Calu3 (cell line): ENCODE measurements around the gene RPL28. TPM values are rescaled to one million over a fixed set of nuclear protein-coding genes. Genes with fewer than 3 reads are reported as not detected.

Experiments used
- BruUV-seq: library from RNA; stranded (reverse); fragments of 400-500 nt; replicated peaks from 2 replicates; lab custom pipeline; 2021; lab: Mats Ljungman, UMichigan
- CTCF ChIA-PET: fragments of 300-600 bp; sonication (Branson Sonifier 250); formaldehyde crosslinking; loops from one replicate; lab custom pipeline; 2022; ENCODE audit warnings: antibody characterized with exemption; lab: Charles Lee
- DNase-seq: peaks from one replicate; pipeline ENCODE4 v3.0.0; 2022
- H3K27ac Mint-ChIP-seq: one replicate; pipeline ENCODE4 v1.8.0; 2022; ENCODE audit warnings: mixed read lengths; ENCODE audit not compliant: unreplicated experiment
- H3K27me3 Mint-ChIP-seq: one replicate; pipeline ENCODE4 v1.8.0; 2022; ENCODE audit warnings: mixed read lengths; ENCODE audit not compliant: unreplicated experiment
- H3K36me3 Mint-ChIP-seq: one replicate; pipeline ENCODE4 v1.8.0; 2022; ENCODE audit warnings: mild to moderate bottlenecking, moderate library complexity, mixed read lengths; ENCODE audit not compliant: insufficient read depth, unreplicated experiment
- H3K4me1 Mint-ChIP-seq: one replicate; pipeline ENCODE4 v1.8.0; 2022; ENCODE audit warnings: mild to moderate bottlenecking, low read depth, mixed read lengths; ENCODE audit not compliant: unreplicated experiment
- H3K4me3 Mint-ChIP-seq: one replicate; pipeline ENCODE4 v1.8.0; 2022; ENCODE audit warnings: mild to moderate bottlenecking, low read depth, moderate library complexity, mixed read lengths; ENCODE audit not compliant: unreplicated experiment
- H3K9me3 Mint-ChIP-seq: one replicate; pipeline ENCODE4 v1.8.0; 2022; ENCODE audit warnings: low read depth, mixed read lengths; ENCODE audit not compliant: unreplicated experiment
- CTCF ChIP-seq: fragments of 200-600 bp; IDR thresholded peaks from one replicate; pipeline ENCODE4 v1.8.0; 2022; ENCODE audit warnings: antibody characterized with exemption; ENCODE audit not compliant: unreplicated experiment
- intact Hi-C: fragments of 100-400 bp; cut with micrococcal nuclease; formaldehyde crosslinking; loops from one replicate; pipeline ENCODE4 v1.10.0; 2022; ENCODE audit not compliant: unreplicated experiment
- total RNA-seq: library from RNA; stranded (reverse); gene quantifications from 2 replicates; pipeline ENCODE4 v1.2.3, GENCODE V29; 2022

The RPL28 gene
- total RNA-seq, 1 experiment from 2014 or later: 1,520 TPM

DNA sequence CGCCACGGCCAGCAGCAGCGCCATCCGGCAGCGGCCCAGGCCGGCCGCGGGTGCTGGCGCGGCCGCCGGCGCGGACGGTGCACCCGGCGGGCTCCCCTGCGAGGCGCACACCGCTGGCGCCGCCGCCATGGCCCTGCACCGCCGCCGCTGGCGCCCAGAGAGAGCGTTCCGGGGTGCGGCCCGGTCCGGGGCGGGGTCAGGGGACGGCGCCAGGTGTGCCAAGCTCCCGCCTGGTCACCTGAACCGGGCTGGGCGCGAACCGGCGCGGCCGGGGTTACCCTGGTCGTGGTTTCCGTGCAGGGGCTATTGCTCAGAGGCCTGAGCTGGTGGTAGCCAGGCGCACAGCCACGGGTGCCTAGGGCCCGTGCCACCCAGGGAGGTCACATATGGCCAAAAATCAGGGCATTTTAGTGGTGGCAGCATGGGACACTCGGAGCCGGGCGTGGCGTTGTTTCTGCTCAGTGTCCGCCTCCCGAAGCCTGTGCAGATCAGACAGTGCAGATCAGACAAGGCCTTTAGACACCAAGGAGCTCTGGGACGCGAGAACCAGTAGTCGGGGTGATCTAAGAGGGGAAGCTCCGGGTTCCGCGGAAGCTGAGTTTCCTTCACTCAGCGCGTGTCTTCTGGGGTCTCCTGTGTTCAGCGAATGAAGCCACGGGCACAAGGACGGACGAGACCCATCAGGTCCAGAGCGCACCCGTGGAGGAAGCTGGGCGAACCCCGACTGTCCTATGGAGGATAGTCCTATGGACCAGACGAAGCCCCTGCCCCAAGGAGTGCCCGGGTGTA lies 1.4 kb upstream of the RPL28 start, which contains the start of gene TMEM238:
TMEM238 (minus strand) TSS at position 162 of the 789 bp plus-strand sequence; CDS start at position 129, 33 bp downstream.
- H3K9me3 Mint-ChIP-seq: no peaks in the 10 kb centered on the region
- no TSS peak for BruUV-seq
- H3K27ac Mint-ChIP-seq: peak within 1 kb of the TSS; percentile 97
- peaks cover 41% of the 10 kb centered on the region for H3K4me1 Mint-ChIP-seq
- H3K27me3 Mint-ChIP-seq: no peaks in the 10 kb centered on the region
- CTCF ChIA-PET: interaction anchor here (0.5 to 2.0 kb wide), 14 partner anchors 16 to 270 kb away, joined by 3 to 10 read pairs (median 5); partner anchors contain the start of genes DNAAF3, HSPBP1, KMT5C and PPP6R1
- H3K36me3 Mint-ChIP-seq: peaks cover 80% of the 10 kb centered on the region
- DNase-seq: peak; percentile 83
- H3K4me3 Mint-ChIP-seq: peak within 1 kb of the TSS; percentile 91
- no peak for TF ChIP-seq CTCF
- intact Hi-C loops: loop anchor here (5.0 to 10.0 kb wide), 4 partner anchors 47 to 250 kb away; partner anchors contain the start of genes KMT5C and TNNT1

GRCh38 chr19:55384920-55385723 lies 610 bp upstream of the RPL28 start:
- intact Hi-C loops: loop anchor here (5.0 to 10.0 kb wide), 4 partner anchors 48 to 250 kb away; partner anchors contain the start of genes KMT5C and TNNT1
- peak; percentile 97 for DNase-seq
- Mint-ChIP-seq H3K36me3 (peaks cover 84% of the 10 kb centered on the region), H3K4me3 (peak overlapping the region; percentile 91), H3K9me3 (no peaks in the 10 kb centered on the region), H3K27ac (peak overlapping the region; percentile 97), H3K4me1 (peaks cover 49% of the 10 kb centered on the region), H3K27me3 (no peaks in the 10 kb centered on the region)
- no peak for TF ChIP-seq CTCF
- BruUV-seq: TSS peak; percentile 26
- CTCF ChIA-PET: interaction anchor here (1.0 to 1.8 kb wide), 6 partner anchors 33 to 269 kb away, joined by 3 to 8 read pairs (median 5); partner anchors contain the start of genes DNAAF3, HSPBP1, KMT5C and PPP6R1

DNA sequence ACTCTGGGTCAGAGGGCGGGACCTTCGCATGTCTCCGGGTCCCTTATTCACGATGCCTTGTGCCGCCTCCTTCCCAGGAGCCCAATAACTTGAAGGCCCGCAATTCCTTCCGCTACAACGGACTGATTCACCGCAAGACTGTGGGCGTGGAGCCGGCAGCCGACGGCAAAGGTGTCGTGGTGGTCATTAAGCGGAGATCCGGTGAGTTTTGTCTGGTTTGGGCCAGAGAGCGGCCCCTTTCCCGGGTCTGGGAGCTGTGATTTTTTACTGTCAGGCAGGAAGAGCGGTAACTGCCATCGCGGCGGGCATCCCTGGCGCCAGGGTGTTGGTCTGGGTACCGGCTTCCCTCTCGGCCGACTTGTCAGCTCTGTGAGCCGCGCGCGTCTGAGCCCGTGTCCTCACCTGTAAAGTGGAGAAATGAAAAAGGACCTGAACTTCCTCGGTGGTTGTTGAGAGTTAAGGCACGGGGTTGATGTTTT lies 800 bp downstream of the RPL28 start:
- no peaks in the 10 kb centered on the region for H3K27me3 Mint-ChIP-seq
- peaks cover 95% of the 10 kb centered on the region for H3K36me3 Mint-ChIP-seq
- CTCF ChIA-PET: no interaction called here
- no peak for TF ChIP-seq CTCF
- no peak for DNase-seq
- peak overlapping the region; percentile 91 for H3K4me3 Mint-ChIP-seq
- H3K4me1 Mint-ChIP-seq: peaks cover 45% of the 10 kb centered on the region
- peak overlapping the region; percentile 97 for H3K27ac Mint-ChIP-seq
- BruUV-seq: no TSS peak
- no peaks in the 10 kb centered on the region for H3K9me3 Mint-ChIP-seq
- intact Hi-C loops: loop anchor here (10.0 kb wide), 2 partner anchors 242 to 248 kb away; partner anchors contain the start of gene TNNT1
